Right atrium auricular region (tissue), 2 donors: ENCODE data around the gene ASAP2. TPM values are rescaled to one million over a fixed set of nuclear protein-coding genes. Genes with fewer than 3 reads are reported as not detected.
A peak's percentile ranks its signal among the peaks of the same experiment; 100 is the strongest.

Experiments
- DNase-seq: peaks from one replicate; pipeline ENCODE4 v3.0.0-alpha.2; 2019; ENCODE audit warnings: low spot score
- H3K27ac ChIP-seq, 2 donors: fragments of 200-600 bp; sonication (generic); 1 replicate in 1 of 2; 2 replicates in 1 of 2; pipeline ENCODE4 v1.5.1; 2016 to 2019
- H3K27me3 ChIP-seq, 2 donors: fragments of 200-600 bp; sonication (generic); one replicate each; pipeline versions ENCODE4 v1.5.1 to v1.6.0; 2017 to 2019
- H3K36me3 ChIP-seq: fragments of 200-600 bp; sonication (generic); one replicate; pipeline ENCODE4 v1.5.1; 2016
- H3K4me1 ChIP-seq, 2 donors: fragments of 200-600 bp; sonication (generic); one replicate each; pipeline versions ENCODE4 v1.5.1 to v1.6.0; 2017 to 2019
- H3K4me3 ChIP-seq, 2 donors: fragments of 200-600 bp; sonication (generic); 1 replicate in 1 of 2; 2 replicates in 1 of 2; pipeline ENCODE4 v1.5.1; 2017 to 2019; ENCODE audit warnings: mild to moderate bottlenecking in 1 of 2, moderate library complexity in 1 of 2
- H3K9me3 ChIP-seq, 2 donors: fragments of 200-600 bp; sonication (generic); one replicate each; pipeline ENCODE4 v1.5.1; 2019
- total RNA-seq, 2 donors: library from RNA; depleted of rRNA; stranded (reverse); fragments of >200 nt; gene quantifications; one replicate each; pipeline ENCODE4 v1.1.0, GENCODE V29; 2016
- TF ChIP-seq, protein P1 (sequence below), 2 donors: fragments of 200-600 bp; sonication (generic); IDR thresholded peaks; one replicate each; pipeline ENCODE4 v1.5.1; 2019; ENCODE audit warnings: antibody characterized with exemption in 2 of 2

Gene ASAP2
- total RNA-seq, 2 donors from 2014 or later: 13.2 to 20.3 TPM

DNA sequence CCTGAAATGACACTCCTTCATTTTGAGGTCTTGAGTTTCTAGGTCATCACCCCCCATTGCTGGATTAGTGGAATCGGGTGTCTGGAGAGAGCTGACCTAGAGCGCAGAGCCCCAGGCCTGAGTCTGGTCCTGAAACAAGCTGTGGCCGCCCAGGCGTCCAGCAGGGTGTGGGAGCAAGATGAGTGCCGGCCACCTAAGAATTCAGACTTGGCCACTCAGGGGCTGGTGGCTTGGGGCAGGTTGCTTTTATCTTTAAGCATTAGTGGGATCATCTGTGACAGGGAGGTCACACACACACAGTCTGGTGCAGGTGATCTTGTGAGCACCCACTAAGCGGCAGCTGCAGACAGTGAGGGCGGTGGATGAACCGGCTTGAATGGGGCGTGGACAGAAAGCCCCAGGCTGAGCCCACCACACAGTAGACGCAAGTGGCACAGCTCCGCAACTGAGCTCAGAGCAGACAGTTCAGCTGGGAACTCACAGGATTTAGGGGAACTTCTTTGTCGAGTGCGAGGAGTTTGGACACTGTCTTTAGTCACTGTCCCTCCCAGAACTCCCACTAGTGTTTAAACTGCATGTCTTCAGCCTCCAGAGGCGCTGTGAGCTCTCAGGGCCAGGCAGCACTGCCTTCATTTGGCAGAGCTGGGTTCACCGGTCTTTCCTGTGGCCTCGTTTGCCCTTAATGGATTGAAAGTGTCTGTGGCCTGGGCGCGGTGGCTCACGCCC is 195.2 kb downstream of the ASAP2 start:
- peaks cover 27% of the 10 kb centered on the region for H3K36me3 ChIP-seq
- no peak overlapping the region for H3K4me3 ChIP-seq
- TF ChIP-seq, protein P1, sequence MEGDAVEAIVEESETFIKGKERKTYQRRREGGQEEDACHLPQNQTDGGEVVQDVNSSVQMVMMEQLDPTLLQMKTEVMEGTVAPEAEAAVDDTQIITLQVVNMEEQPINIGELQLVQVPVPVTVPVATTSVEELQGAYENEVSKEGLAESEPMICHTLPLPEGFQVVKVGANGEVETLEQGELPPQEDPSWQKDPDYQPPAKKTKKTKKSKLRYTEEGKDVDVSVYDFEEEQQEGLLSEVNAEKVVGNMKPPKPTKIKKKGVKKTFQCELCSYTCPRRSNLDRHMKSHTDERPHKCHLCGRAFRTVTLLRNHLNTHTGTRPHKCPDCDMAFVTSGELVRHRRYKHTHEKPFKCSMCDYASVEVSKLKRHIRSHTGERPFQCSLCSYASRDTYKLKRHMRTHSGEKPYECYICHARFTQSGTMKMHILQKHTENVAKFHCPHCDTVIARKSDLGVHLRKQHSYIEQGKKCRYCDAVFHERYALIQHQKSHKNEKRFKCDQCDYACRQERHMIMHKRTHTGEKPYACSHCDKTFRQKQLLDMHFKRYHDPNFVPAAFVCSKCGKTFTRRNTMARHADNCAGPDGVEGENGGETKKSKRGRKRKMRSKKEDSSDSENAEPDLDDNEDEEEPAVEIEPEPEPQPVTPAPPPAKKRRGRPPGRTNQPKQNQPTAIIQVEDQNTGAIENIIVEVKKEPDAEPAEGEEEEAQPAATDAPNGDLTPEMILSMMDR (IDR thresholded peaks at IDR 0.05): no peak
- no peaks in the 10 kb centered on the region for H3K4me1 ChIP-seq
- H3K9me3 ChIP-seq: no peaks in the 10 kb centered on the region
- no peak for DNase-seq
- H3K27me3 ChIP-seq: no peaks in the 10 kb centered on the region
- H3K27ac ChIP-seq: no peak overlapping the region

DNA sequence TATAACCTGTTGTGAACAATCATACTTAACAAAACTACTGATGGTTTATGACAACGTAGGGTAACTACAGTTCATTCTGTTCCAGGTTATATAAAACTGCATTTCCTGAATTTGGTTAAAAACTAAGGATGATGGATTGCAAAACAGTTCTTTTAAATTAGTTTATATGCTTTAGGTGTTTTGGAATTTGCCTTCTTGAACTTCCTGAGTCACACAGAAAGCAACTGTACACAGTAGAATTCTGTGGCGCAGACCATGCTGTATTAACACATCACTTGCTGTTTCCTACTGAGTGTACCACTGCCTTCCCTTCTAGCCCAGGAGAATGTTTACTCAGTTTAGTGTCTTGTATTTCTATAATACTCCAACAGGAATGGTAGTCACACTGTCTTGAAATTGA is 197.3 kb downstream of the ASAP2 start:
- Histone ChIP-seq H3K36me3 (peaks cover 41% of the 10 kb centered on the region), H3K27me3 (no peaks in the 10 kb centered on the region), H3K9me3 (no peaks in the 10 kb centered on the region), H3K4me1 (no peaks in the 10 kb centered on the region), H3K4me3 (no peak overlapping the region), H3K27ac (no peak overlapping the region)
- no peak for DNase-seq
- TF ChIP-seq, protein P1 (IDR thresholded peaks at IDR 0.05): no peak

DNA sequence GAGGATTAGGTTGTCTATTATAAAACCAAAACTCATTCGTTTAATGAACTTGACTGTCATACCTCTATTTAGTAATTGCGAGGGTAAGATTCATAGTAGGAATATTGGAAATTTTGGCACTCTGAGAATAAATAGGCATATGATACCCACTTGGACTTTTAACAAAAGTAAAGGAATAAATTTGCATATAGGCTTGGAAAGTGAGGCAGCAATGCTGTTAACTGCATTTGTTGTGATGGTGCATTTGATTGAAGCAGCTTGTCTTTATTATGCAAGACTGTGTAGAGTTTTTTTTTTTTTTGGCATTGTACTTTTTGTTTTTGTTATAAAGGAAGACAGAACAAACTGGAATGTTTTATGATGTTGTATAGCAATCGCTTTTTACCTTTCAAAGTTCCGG is 197.8 kb downstream of the ASAP2 start:
- DNase-seq: no peak
- H3K4me3 ChIP-seq: no peak overlapping the region
- peaks cover 46% of the 10 kb centered on the region for H3K36me3 ChIP-seq
- H3K27ac ChIP-seq: no peak overlapping the region
- no peaks in the 10 kb centered on the region for H3K27me3 ChIP-seq
- no peaks in the 10 kb centered on the region for H3K9me3 ChIP-seq
- TF ChIP-seq, protein P1 (IDR thresholded peaks at IDR 0.05): no peak
- H3K4me1 ChIP-seq: no peaks in the 10 kb centered on the region

DNA sequence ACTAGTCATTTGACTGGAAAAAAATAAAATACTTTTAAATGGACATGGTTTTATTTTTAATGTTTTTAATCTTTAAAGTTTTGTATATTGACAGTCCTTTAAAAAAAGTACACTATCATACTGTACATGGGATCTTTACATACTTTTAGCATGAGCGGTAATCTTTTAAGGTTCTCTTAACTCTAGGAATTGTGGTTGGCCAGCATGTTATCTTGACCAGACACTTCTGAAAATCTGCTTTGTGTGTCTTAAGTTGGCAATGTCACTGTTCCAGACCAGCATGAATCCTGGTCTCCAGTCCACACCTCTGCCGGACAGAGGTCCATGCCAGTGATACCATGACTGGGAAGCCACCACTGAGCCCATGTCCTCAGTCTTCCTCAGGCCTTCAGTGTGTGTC is 199.0 kb downstream of the ASAP2 start:
- no peaks in the 10 kb centered on the region for H3K27me3 ChIP-seq
- no peaks in the 10 kb centered on the region for H3K9me3 ChIP-seq
- DNase-seq: peak; percentile 32
- H3K4me3 ChIP-seq: no peak overlapping the region
- TF ChIP-seq, protein P1 (IDR thresholded peaks at IDR 0.05): no peak
- H3K27ac ChIP-seq: no peak overlapping the region
- H3K4me1 ChIP-seq: no peaks in the 10 kb centered on the region
- H3K36me3 ChIP-seq: peaks cover 54% of the 10 kb centered on the region

DNA sequence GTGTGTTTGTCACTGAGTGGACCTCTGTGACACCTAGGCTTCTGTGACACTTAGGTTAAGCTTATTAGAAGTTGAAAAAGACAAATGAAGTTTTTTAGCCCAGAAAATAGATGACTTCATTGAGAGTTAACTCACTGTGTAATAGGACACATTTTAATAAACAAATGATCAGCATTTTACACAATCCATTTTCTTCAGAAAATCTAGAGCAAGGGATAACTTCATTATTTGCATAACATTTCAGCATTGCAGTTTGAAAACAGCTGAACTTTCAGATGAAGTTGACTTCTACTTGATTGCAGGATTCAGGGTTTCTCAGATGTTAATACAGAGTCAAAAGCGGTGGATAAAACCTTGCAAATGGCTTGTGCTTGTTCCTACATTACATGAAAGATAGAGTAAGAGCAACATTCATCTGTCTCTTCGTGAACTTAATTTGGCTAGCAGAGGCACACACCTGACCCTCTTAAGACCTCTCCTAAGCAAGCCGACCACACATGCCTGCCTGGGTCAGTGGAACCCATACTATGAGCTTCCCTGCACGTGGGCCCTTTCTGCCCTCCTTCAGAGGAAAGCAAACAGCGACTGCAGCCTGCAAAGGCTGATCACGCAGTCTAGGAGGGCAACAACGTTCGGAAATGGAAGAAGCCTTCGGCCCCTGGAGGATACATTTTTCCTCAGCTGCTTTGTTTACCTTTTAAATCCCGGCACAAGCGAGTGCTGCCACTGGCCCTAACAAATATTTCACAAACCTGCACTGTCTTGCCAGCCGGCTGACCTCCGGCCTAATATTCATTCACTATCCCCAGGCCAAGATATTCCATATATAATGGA is 200.1 kb downstream of the ASAP2 start:
- Histone ChIP-seq H3K27me3 (no peaks in the 10 kb centered on the region), H3K27ac (no peak overlapping the region), H3K4me1 (no peaks in the 10 kb centered on the region), H3K9me3 (no peaks in the 10 kb centered on the region), H3K36me3 (peaks cover 54% of the 10 kb centered on the region), H3K4me3 (no peak overlapping the region)
- peak; percentile 44 for DNase-seq
- TF ChIP-seq, protein P1 (IDR thresholded peaks at IDR 0.05): no peak
